ENCODE data around the gene OR5M10. TPM values are rescaled to one million over a fixed set of nuclear protein-coding genes. Genes with fewer than 3 reads are reported as not detected.

The OR5M10 gene
- polyA plus RNA-seq, 2 donors: not detected

DNA sequence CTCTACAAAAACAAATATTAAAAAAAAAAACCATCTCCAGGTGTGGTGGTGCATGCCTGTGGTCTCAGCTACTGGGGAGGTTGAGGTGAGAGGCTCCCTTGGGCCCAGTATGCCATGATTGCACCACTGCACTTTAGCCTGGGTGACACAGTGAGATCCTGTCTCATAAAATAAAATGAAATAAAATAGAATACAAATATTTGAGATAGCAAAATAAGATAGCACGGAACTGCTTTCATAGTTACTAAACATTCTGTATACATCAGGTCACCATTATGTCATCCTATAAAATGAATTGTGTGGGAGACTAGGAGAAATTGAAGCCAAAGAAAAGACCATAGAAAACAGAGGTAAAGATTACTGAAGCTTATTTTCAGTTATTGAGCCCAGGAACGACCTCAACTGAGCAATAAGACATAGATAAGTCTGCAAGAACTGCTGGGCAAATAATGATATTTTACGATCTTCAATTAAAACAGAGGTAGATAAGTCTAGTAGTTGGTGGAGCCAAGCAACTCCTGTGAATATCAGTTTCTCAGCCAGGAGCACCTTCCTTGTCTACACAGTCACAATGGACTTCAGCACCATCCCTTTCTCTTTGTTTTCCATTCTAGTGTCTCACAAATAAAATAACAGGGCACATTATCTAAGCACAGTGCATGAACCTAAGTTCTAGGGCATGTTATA, 44.3 kb downstream of the OR5M10 start:
- H3K9me3 ChIP-seq (ENCODE audit: control insufficient read depth in 2 of 2, insufficient read depth in 1 of 2, low read depth in 1 of 2, low read length in 1 of 2): no peaks in the 10 kb centered on the region
- H3K4me1 ChIP-seq (ENCODE audit: control insufficient read depth in 2 of 2, insufficient read depth in 2 of 2, low read length in 1 of 2): no peaks in the 10 kb centered on the region
- no peaks in the 10 kb centered on the region for H3K36me3 ChIP-seq (ENCODE audit: control insufficient read depth in 2 of 2, insufficient read depth in 2 of 2, low read length in 1 of 2)
- H3K27ac ChIP-seq (ENCODE audit: low read depth in 2 of 2, low read length in 1 of 2): no peak overlapping the region
- WGBS, 2 donors: 61 to 70% methylated on average over 3 of the region's 3 CpGs
- H3K27me3 ChIP-seq (ENCODE audit: control insufficient read depth in 1 of 2, insufficient read depth in 2 of 2, low read length in 2 of 2): no peaks in the 10 kb centered on the region
- H3K4me3 ChIP-seq (ENCODE audit: low read depth in 1 of 2, low read length in 2 of 2): no peak overlapping the region

DNA sequence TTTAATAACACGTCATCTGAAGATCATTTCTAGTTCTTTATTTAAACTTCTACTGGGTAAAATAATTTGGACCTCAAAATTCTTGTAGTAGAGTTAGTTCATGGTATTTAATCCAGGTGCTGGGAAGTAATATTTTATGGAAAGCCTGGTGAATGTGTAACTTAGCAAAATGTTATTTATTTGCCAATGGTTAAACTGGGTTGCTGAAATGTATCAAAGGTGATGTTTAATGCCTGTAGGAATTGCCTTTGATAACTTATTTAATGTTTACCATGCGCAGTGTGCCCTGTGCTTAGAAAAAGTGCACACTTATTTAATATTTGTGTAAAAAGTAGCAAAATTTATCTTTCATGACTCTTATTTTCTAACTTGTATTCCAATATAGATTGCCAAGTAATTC, 45.7 kb downstream of the OR5M10 start:
- H3K9me3 ChIP-seq (ENCODE audit: control insufficient read depth in 2 of 2, insufficient read depth in 1 of 2, low read depth in 1 of 2, low read length in 1 of 2): no peaks in the 10 kb centered on the region
- no peaks in the 10 kb centered on the region for H3K4me1 ChIP-seq (ENCODE audit: control insufficient read depth in 2 of 2, insufficient read depth in 2 of 2, low read length in 1 of 2)
- H3K27ac ChIP-seq (ENCODE audit: low read depth in 2 of 2, low read length in 1 of 2): no peak overlapping the region
- 60 to 77% methylated on average over 2 of the region's 2 CpGs for WGBS, 2 donors
- no peak overlapping the region for H3K4me3 ChIP-seq (ENCODE audit: low read depth in 1 of 2, low read length in 2 of 2)
- H3K36me3 ChIP-seq (ENCODE audit: control insufficient read depth in 2 of 2, insufficient read depth in 2 of 2, low read length in 1 of 2): no peaks in the 10 kb centered on the region
- no peaks in the 10 kb centered on the region for H3K27me3 ChIP-seq (ENCODE audit: control insufficient read depth in 1 of 2, insufficient read depth in 2 of 2, low read length in 2 of 2)

Other genes with a start within 250 kb of the OR5M10 start
- gene OR8K1, start 231.7 kb downstream of the OR5M10 start, polyA plus RNA-seq: not detected
- not detected for gene OR8J1, start 223.4 kb downstream of the OR5M10 start, polyA plus RNA-seq
- not detected for gene OR8U1, start 202.1 kb downstream of the OR5M10 start, polyA plus RNA-seq
- not detected for gene OR5AL1, start 165.0 kb downstream of the OR5M10 start, polyA plus RNA-seq
- gene OR5M3, start 104.4 kb downstream of the OR5M10 start, polyA plus RNA-seq: not detected
- gene OR5M8, start 86.4 kb downstream of the OR5M10 start, polyA plus RNA-seq: not detected
- gene OR5M11, start 34.5 kb downstream of the OR5M10 start, polyA plus RNA-seq: not detected
- not detected for gene OR5M1, start 37.2 kb upstream of the OR5M10 start, polyA plus RNA-seq
- gene OR5AP2, start 64.7 kb upstream of the OR5M10 start, polyA plus RNA-seq: not detected
- gene OR5AR1, start 86.0 kb upstream of the OR5M10 start, polyA plus RNA-seq: not detected
- gene OR9G1, start 121.4 kb upstream of the OR5M10 start, polyA plus RNA-seq: not detected
- not detected for gene OR9G4, start 171.0 kb upstream of the OR5M10 start, polyA plus RNA-seq

Measured in esophagus (tissue), 2 donors.